GM12892 (cell line): ENCODE data around the gene KIRREL1.

Experiments
- POLR2A ChIP-seq: IDR thresholded peaks from 2 replicates; pipeline ENCODE4 v1.6.1; 2011; ENCODE audit warnings: low read depth, low read length, control low read depth
- TAF1 ChIP-seq: IDR thresholded peaks from 2 replicates; pipeline ENCODE4 v1.6.1; 2011; ENCODE audit warnings: low read depth, mild to moderate bottlenecking, control low read depth, low read length, borderline replicate concordance

- TF ChIP-seq POLR2A (no peak), TAF1 (no peak)
Observed at GRCh38 chr1:158035014-158035413, 41.6 kb downstream of the KIRREL1 start.
